Aorta (tissue), 5 donors: ENCODE results near the gene CAPZA1. TPM values are rescaled to one million over a fixed set of nuclear protein-coding genes. Genes with fewer than 3 reads are reported as not detected.

ENCODE experiments used
- ATAC-seq: fragments of 200-7000 bp; cut with Tn5 transposase; one replicate; pipeline ENCODE4 v1.9.1; 2022; ENCODE audit warnings: moderate library complexity; ENCODE audit not compliant: low FRiP score
- DNase-seq, 2 donors: peaks; one replicate each; pipeline ENCODE4 v3.0.0-alpha.2; 2020
- H3K27ac ChIP-seq, 2 donors: one replicate each; pipeline ENCODE4 v1.5.1; 2013; ENCODE audit warnings: low read length in 2 of 2, mild to moderate bottlenecking in 2 of 2, moderate library complexity in 2 of 2, control low read depth in 1 of 2, inconsistent platforms in 1 of 2, low read depth in 1 of 2
- H3K27me3 ChIP-seq, 2 donors: one replicate each; pipeline ENCODE4 v1.6.1; 2013; ENCODE audit warnings: control low read depth in 1 of 2, low read length in 1 of 2, mild to moderate bottlenecking in 1 of 2, moderate library complexity in 1 of 2; ENCODE audit not compliant: insufficient read depth in 2 of 2, control insufficient read depth in 1 of 2
- H3K36me3 ChIP-seq, 2 donors: one replicate each; pipeline ENCODE4 v1.6.1; 2013; ENCODE audit warnings: control low read depth in 1 of 2, low read length in 1 of 2, mild to moderate bottlenecking in 1 of 2; ENCODE audit not compliant: insufficient read depth in 2 of 2, control insufficient read depth in 1 of 2
- H3K4me1 ChIP-seq, 2 donors: one replicate each; pipeline ENCODE4 v1.6.1; 2013; ENCODE audit warnings: low read length in 2 of 2, control low read depth in 1 of 2, mild to moderate bottlenecking in 1 of 2, moderate library complexity in 1 of 2; ENCODE audit not compliant: insufficient read depth in 2 of 2, control insufficient read depth in 1 of 2
- H3K4me3 ChIP-seq, 2 donors: one replicate each; pipeline ENCODE4 v1.5.1; 2013; ENCODE audit warnings: low read length in 2 of 2, control low read depth in 1 of 2, mild to moderate bottlenecking in 1 of 2
- H3K9me3 ChIP-seq: one replicate; pipeline ENCODE4 v1.6.1; 2013; ENCODE audit warnings: mild to moderate bottlenecking, low read length; ENCODE audit not compliant: control insufficient read depth
- WGBS, 2 donors: extraction: QIAGEN DNeasy Blood & Tissue Kit; methylation state at CpG; one replicate each; pipeline ENCODE4 v1.1.7; 2013; 5-methylcytosine and 5-hydroxymethylcytosine counted together
- intact Hi-C, 2 donors: fragments of 100-400 bp; cut with DNase I; formaldehyde crosslinking; loops; one replicate each; pipeline versions ENCODE4 v1.14.2 to v1.15.0; 2022
- polyA plus RNA-seq, 2 donors: library from polyadenylated mRNA; stranded (reverse); fragments of 200-250 nt; gene quantifications; one replicate each; pipeline ENCODE4 v1.2.3, GENCODE V29; 2013
- total RNA-seq, 2 donors: library from RNA; stranded (reverse); fragmentation: NEBNext Ultra II Directional; extraction: Animal tissue kit (Norgen Biotek cat#: 25700); gene quantifications; one replicate each; pipeline ENCODE4 v1.2.1, GENCODE V29; 2021
- donor health status: healthy with polysubstance abuse.
- donor health status: Bipolar disorder and iron deficiency.
- donor health status: DM: no; HTN: no; CAD: no.
- donor health status: DM: no; HTN: no; CAD: no.
- donor health status: DM: yes; HTN: yes; CAD: no.

Gene CAPZA1
- total and polyA plus RNA-seq, 4 donors, result 39.1 to 109 (median 85.0) TPM

DNA sequence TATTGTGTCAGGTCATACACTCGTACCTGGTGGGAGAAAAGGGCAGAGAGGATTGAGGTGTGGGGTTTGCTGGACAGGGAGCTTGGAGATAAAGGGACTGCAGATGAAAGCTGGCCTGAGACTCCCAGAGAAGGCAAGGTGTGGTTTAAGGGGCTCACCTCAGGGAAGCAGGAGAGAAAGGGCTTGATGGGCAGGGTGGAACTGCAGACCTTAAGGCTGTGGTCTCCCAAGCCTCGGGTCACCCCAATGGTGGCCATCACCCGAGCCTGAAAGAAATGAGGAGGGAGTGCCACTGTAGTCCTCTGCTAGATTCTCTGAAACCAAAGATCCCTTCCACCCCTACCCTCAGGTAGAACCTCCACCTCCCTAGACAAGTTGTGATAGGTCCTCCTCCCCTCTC is 91.0 kb downstream of the CAPZA1 start:
- DNase-seq (no peak), ATAC-seq (no peak)
- H3K4me3 ChIP-seq, result no peak overlapping the region
- intact Hi-C loops, result loop anchor here (5.0 to 10.0 kb wide), 3 partner anchors 208 to 964 kb away; partner anchors contain the start of gene LRIG2 (in 1 of the 2)
- 92 to 97% methylated on average over 3 of the region's 3 CpGs for WGBS, 2 donors
- H3K27ac ChIP-seq, result no peak overlapping the region
- H3K36me3 ChIP-seq, result no peaks in the 10 kb centered on the region
- no peaks in the 10 kb centered on the region for H3K27me3 ChIP-seq
- no peaks in the 10 kb centered on the region for H3K4me1 ChIP-seq
- H3K9me3 ChIP-seq, result no peaks in the 10 kb centered on the region

- Histone ChIP-seq H3K27me3 (no peaks in the 10 kb centered on the region), H3K4me3 (no peak overlapping the region), H3K4me1 (no peaks in the 10 kb centered on the region), H3K36me3 (no peaks in the 10 kb centered on the region), H3K27ac (no peak overlapping the region), H3K9me3 (no peaks in the 10 kb centered on the region)
- intact Hi-C loops, result loop anchor here (5.0 to 10.0 kb wide), 3 partner anchors 209 to 964 kb away; partner anchors contain the start of gene LRIG2 (in 1 of the 2)
- WGBS, 2 donors, result 76 to 79% methylated on average over 7 of the region's 7 CpGs
- ATAC-seq, result no peak
- no peak for DNase-seq
Measured at GRCh38 chr1:112711041-112711440, 91.4 kb downstream of the CAPZA1 start.

- intact Hi-C loops, result loop anchor here (5.0 to 10.0 kb wide), 3 partner anchors 209 to 963 kb away; partner anchors contain the start of gene LRIG2 (in 1 of the 2)
- 85% methylated on average over 11 of the region's 11 CpGs for WGBS, 2 donors
Measured at GRCh38 chr1:112711670-112712069, 92.0 kb downstream of the CAPZA1 start.

DNA sequence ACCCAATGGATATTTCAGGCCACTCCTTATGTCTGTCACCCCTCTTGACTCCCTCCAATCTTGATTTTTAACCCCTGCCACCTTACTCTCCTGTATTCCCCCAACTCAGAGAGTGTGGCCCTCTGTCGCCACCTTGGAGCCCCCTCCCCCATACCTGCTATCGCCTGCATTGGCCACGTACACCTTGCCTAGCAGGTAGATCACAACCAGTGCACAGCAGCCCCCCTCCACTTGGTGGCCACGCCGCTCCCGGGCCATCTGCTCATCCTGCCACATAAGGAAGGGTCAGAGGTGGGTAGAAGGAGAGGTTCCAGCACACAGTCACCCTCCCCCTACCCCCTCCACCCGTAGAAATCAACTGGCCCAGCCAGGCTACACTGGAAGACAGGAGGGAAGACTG is 92.6 kb downstream of the CAPZA1 start:
- Histone ChIP-seq H3K27me3 (no peaks in the 10 kb centered on the region), H3K27ac (no peak overlapping the region), H3K36me3 (no peaks in the 10 kb centered on the region), H3K4me3 (no peak overlapping the region), H3K4me1 (no peaks in the 10 kb centered on the region), H3K9me3 (no peaks in the 10 kb centered on the region)
- DNase-seq, result no peak
- WGBS, 2 donors, result 87 to 88% methylated on average over 7 of the region's 7 CpGs
- ATAC-seq, result no peak
- intact Hi-C loops, result loop anchor here (5.0 to 10.0 kb wide), 3 partner anchors 210 to 963 kb away; partner anchors contain the start of gene LRIG2 (in 1 of the 2)

More at GRCh38 chr1:112711670-112712069, 92.0 kb downstream of the CAPZA1 start:
- Histone ChIP-seq H3K9me3 (no peaks in the 10 kb centered on the region), H3K27me3 (no peaks in the 10 kb centered on the region), H3K27ac (no peak overlapping the region), H3K4me3 (no peak overlapping the region), H3K36me3 (no peaks in the 10 kb centered on the region), H3K4me1 (no peaks in the 10 kb centered on the region)
- no peak for ATAC-seq
- DNase-seq, result no peak

GRCh38 chr1:112712701-112713128 is 93.1 kb downstream of the CAPZA1 start:
- DNase-seq (no peak), ATAC-seq (no peak)
- H3K27me3 ChIP-seq, result no peaks in the 10 kb centered on the region
- H3K27ac ChIP-seq, result no peak overlapping the region
- intact Hi-C loops, result loop anchor here (5.0 to 10.0 kb wide), 3 partner anchors 210 to 962 kb away; partner anchors contain the start of gene LRIG2 (in 1 of the 2)
- H3K36me3 ChIP-seq, result no peaks in the 10 kb centered on the region
- H3K4me3 ChIP-seq, result no peak overlapping the region
- WGBS, 2 donors, result 78 to 81% methylated on average over 9 of the region's 9 CpGs
- H3K9me3 ChIP-seq, result no peaks in the 10 kb centered on the region
- H3K4me1 ChIP-seq, result no peaks in the 10 kb centered on the region

DNA sequence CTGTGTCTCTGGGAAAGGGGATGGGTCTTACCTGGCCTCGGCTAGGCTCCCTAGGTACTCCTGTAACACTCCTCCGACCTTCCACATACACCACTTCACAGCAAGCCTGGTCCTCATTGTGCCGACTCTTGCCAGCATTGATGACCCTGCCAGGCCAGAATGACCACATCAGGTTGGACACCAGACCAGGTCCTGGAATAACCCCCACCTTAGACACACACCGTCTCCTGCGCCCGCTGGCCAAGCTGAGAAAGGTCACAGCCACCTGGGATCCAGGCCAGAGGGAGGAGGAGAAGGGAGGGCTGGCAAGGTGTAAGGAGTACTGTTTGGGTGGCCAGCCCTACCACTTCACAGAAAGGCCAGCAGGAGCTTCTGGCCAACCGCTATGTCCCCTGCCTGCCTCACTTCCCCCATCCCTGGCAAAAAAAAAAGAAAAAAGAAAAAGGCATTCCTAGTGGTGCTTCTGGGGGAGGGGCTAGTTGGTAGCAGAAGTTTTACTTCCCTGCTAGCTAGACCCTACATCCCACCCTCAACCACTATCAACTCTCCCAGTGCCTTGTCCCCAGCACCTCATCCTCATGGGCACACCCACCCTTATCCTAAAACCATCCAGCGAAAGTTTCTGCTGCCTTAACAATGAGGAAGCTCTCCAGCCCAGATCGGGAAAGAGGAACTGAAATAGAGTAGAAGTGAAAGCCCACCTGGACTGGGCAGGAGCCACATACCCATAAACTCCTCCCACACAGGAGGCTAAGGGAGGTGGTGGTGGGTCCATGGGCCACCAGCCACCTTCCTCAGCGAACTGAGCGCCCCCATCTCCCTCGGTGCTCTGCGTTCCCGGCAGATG is 94.1 kb downstream of the CAPZA1 start:
- intact Hi-C loops, result loop anchor here (5.0 to 10.0 kb wide), 3 partner anchors 211 to 961 kb away; partner anchors contain the start of gene LRIG2 (in 1 of the 2)
- no peak for ATAC-seq
- no peaks in the 10 kb centered on the region for H3K36me3 ChIP-seq
- no peak for DNase-seq
- H3K27me3 ChIP-seq, result no peaks in the 10 kb centered on the region
- no peaks in the 10 kb centered on the region for H3K9me3 ChIP-seq
- no peak overlapping the region for H3K27ac ChIP-seq
- WGBS, 2 donors, result 47 to 56% methylated on average over 14 of the region's 14 CpGs
- H3K4me1 ChIP-seq, result no peaks in the 10 kb centered on the region
- peak overlapping the region; percentile 14 to 37 for H3K4me3 ChIP-seq

GRCh38 chr1:112714313-112715263 is 95.0 kb downstream of the CAPZA1 start:
- H3K4me3 ChIP-seq, result peak overlapping the region; percentile 14 to 37
- H3K4me1 ChIP-seq, result no peaks in the 10 kb centered on the region
- DNase-seq (peak; percentile 62 to 84), ATAC-seq (peak; percentile 1)
- no peaks in the 10 kb centered on the region for H3K9me3 ChIP-seq
- H3K36me3 ChIP-seq, result no peaks in the 10 kb centered on the region
- WGBS, 2 donors, result 1 to 2% methylated on average over 62 to 86 of the region's 86 CpGs
- intact Hi-C loops, result loop anchor here (5.0 to 10.0 kb wide), 7 partner anchors 88 to 963 kb away; partner anchors contain the start of gene LRIG2 (in 2 of the 2)
- no peaks in the 10 kb centered on the region for H3K27me3 ChIP-seq
- no peak overlapping the region for H3K27ac ChIP-seq
